SK-N-SH (cell line): Measurements from ENCODE around the gene PNKD.

ENCODE experiments used
- CHD2 ChIP-seq: fragments of 150-350 bp; IDR thresholded peaks from 2 replicates; pipeline ENCODE4 v1.6.1; 2018; ENCODE audit warnings: low read length; ENCODE audit not compliant: partially characterized antibody
- CTCF ChIP-seq: fragments of 200-600 bp; sonication (generic); IDR thresholded peaks from 2 replicates; pipeline ENCODE4 v1.6.1; 2017; ENCODE audit warnings: antibody characterized with exemption, mild to moderate bottlenecking, moderate library complexity
- EP300 ChIP-seq, 2 experiments: IDR thresholded peaks; 2 replicates each; pipeline versions ENCODE4 v1.4.0 to v1.6.1; 2012; ENCODE audit warnings: borderline replicate concordance in 1 of 2, low read depth in 1 of 2, low read length in 1 of 2
- EZH2phosphoT487 ChIP-seq: fragments of 200-600 bp; sonication (generic); IDR thresholded peaks from 2 replicates; pipeline ENCODE4 v1.6.1; 2017; ENCODE audit warnings: low read depth, mixed run types, mild to moderate bottlenecking, antibody characterized with exemption, moderate library complexity, borderline replicate concordance
- NRF1 ChIP-seq: IDR thresholded peaks from 2 replicates; pipeline ENCODE4 v1.6.1; 2012; ENCODE audit warnings: low read depth, mild to moderate bottlenecking, low read length
- POLR2AphosphoS5 ChIP-seq: IDR thresholded peaks from 2 replicates; pipeline ENCODE4 v1.6.1; 2012; ENCODE audit warnings: low read depth, low read length
- RAD21 ChIP-seq: IDR thresholded peaks from 2 replicates; pipeline ENCODE4 v1.6.1; 2012; ENCODE audit warnings: mild to moderate bottlenecking, low read length
- TAF1 ChIP-seq: IDR thresholded peaks from 2 replicates; pipeline ENCODE4 v1.6.1; 2012; ENCODE audit warnings: low read depth, mild to moderate bottlenecking, low read length, moderate library complexity, borderline replicate concordance
- TCF12 ChIP-seq: IDR thresholded peaks from 2 replicates; pipeline ENCODE4 v1.4.0; 2012
- YY1 ChIP-seq: IDR thresholded peaks from 2 replicates; pipeline ENCODE4 v1.4.0; 2012; ENCODE audit warnings: low read depth, mild to moderate bottlenecking
- TF ChIP-seq, protein P1 (sequence below): IDR thresholded peaks from 2 replicates; pipeline ENCODE4 v1.6.1; 2012; ENCODE audit warnings: mild to moderate bottlenecking, low read depth, low read length, moderate library complexity

GRCh38 chr2:218224186-218224585 lies 46.1 kb upstream of the PNKD start:
- TF ChIP-seq CTCF = no peak
- TF ChIP-seq EP300 (IDR thresholded peaks at IDR 0.05; ENCODE audit: borderline replicate concordance in 1 of 2, low read depth in 1 of 2, low read length in 1 of 2) = no peak
- TF ChIP-seq EZH2phosphoT487 = no peak
- no peak for TF ChIP-seq TAF1
- TF ChIP-seq TCF12 = no peak
- no peak for TF ChIP-seq YY1
- TF ChIP-seq POLR2AphosphoS5 = no peak
- TF ChIP-seq, protein P1, sequence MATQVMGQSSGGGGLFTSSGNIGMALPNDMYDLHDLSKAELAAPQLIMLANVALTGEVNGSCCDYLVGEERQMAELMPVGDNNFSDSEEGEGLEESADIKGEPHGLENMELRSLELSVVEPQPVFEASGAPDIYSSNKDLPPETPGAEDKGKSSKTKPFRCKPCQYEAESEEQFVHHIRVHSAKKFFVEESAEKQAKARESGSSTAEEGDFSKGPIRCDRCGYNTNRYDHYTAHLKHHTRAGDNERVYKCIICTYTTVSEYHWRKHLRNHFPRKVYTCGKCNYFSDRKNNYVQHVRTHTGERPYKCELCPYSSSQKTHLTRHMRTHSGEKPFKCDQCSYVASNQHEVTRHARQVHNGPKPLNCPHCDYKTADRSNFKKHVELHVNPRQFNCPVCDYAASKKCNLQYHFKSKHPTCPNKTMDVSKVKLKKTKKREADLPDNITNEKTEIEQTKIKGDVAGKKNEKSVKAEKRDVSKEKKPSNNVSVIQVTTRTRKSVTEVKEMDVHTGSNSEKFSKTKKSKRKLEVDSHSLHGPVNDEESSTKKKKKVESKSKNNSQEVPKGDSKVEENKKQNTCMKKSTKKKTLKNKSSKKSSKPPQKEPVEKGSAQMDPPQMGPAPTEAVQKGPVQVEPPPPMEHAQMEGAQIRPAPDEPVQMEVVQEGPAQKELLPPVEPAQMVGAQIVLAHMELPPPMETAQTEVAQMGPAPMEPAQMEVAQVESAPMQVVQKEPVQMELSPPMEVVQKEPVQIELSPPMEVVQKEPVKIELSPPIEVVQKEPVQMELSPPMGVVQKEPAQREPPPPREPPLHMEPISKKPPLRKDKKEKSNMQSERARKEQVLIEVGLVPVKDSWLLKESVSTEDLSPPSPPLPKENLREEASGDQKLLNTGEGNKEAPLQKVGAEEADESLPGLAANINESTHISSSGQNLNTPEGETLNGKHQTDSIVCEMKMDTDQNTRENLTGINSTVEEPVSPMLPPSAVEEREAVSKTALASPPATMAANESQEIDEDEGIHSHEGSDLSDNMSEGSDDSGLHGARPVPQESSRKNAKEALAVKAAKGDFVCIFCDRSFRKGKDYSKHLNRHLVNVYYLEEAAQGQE = no peak
- TF ChIP-seq CHD2 = no peak
- TF ChIP-seq RAD21 = no peak
- TF ChIP-seq NRF1 = no peak
